ENCODE data around the gene KLHL29. TPM values are rescaled to one million over a fixed set of nuclear protein-coding genes. Genes with fewer than 3 reads are reported as not detected.

KLHL29 gene
- total RNA-seq, 1 experiment from 2014 or later, result 7.7 TPM

- ChIA-PET POLR2A (no interaction called here), CTCF (no interaction called here)
- H3K27me3 ChIP-seq (ENCODE audit: control insufficient read depth, insufficient read depth, low read length), result no peaks in the 10 kb centered on the region
- H3K4me3 ChIP-seq (ENCODE audit: low read depth in 2 of 2, low read length in 2 of 2), result peak overlapping the region; percentile 11 to 40
- peaks cover 9% of the 10 kb centered on the region for H3K4me1 ChIP-seq (ENCODE audit: control insufficient read depth, insufficient read depth, low read length)
- TF ChIP-seq REST (IDR thresholded peaks at IDR 0.05; ENCODE audit: insufficient read depth in 1 of 2, low read depth in 2 of 2, low read length in 1 of 2) (no peak), TCF7L2 (IDR thresholded peaks at IDR 0.05; ENCODE audit: low read depth, low read length) (0 out of 2 replicates have a peak, but pooled peaks have one; percentile 20), POLR2AphosphoS5 (IDR thresholded peaks at IDR 0.05; ENCODE audit: low read depth, low read length) (no peak), CTCF (IDR thresholded peaks at IDR 0.05) (no peak), SIN3A (IDR thresholded peaks at IDR 0.05; ENCODE audit: borderline replicate concordance, insufficient read depth, low read depth, low read length) (no peak)
- H3K27ac ChIP-seq (ENCODE audit: low read length), result peak overlapping the region; percentile 63
- in situ Hi-C loops (cut with HindIII; ENCODE audit: low pct_unique_long_range_greater_than_20kb, low sequenced_read_pairs), result no loop called here
- H3K9me3 ChIP-seq (ENCODE audit: control insufficient read depth, insufficient read depth, low read depth, low read length), result no peaks in the 10 kb centered on the region
- no TSS peak for BruUV-seq (replicated peaks)
- ATAC-seq, result peak; percentile 30; the same call in 1 of the 2 replicates
- intact Hi-C loops (cut with micrococcal nuclease; ENCODE audit: unreplicated experiment), result no loop called here
- no peaks in the 10 kb centered on the region; the same call in 1 of the 2 replicates for H3K36me3 ChIP-seq (ENCODE audit: control insufficient read depth, insufficient read depth, low read length)
- DNase-seq (ENCODE audit: low read depth, low spot score), result peak; percentile 97
Measured at GRCh38 chr2:23381084-23381483, 3.9 kb upstream of the KLHL29 start.

GRCh38 chr2:23381485-23381884, 3.5 kb upstream of the KLHL29 start:
- ChIA-PET CTCF (no interaction called here), POLR2A (no interaction called here)
- in situ Hi-C loops (cut with HindIII; ENCODE audit: low pct_unique_long_range_greater_than_20kb, low sequenced_read_pairs) (no loop called here), intact Hi-C loops (cut with micrococcal nuclease; ENCODE audit: unreplicated experiment) (no loop called here)
- peak overlapping the region; percentile 12; the same call in 1 of the 2 replicates for H3K27ac ChIP-seq (ENCODE audit: low read length)
- H3K36me3 ChIP-seq (ENCODE audit: control insufficient read depth, insufficient read depth, low read length), result no peaks in the 10 kb centered on the region; the same call in 1 of the 2 replicates
- no peak overlapping the region for H3K4me3 ChIP-seq (ENCODE audit: low read depth in 2 of 2, low read length in 2 of 2)
- H3K27me3 ChIP-seq (ENCODE audit: control insufficient read depth, insufficient read depth, low read length), result no peaks in the 10 kb centered on the region
- DNase-seq (ENCODE audit: low read depth, low spot score) (no peak), ATAC-seq (no peak)
- peaks cover 9% of the 10 kb centered on the region for H3K4me1 ChIP-seq (ENCODE audit: control insufficient read depth, insufficient read depth, low read length)
- TF ChIP-seq POLR2AphosphoS5 (IDR thresholded peaks at IDR 0.05; ENCODE audit: low read depth, low read length) (no peak), CTCF (IDR thresholded peaks at IDR 0.05) (no peak), REST (IDR thresholded peaks at IDR 0.05; ENCODE audit: insufficient read depth in 1 of 2, low read depth in 2 of 2, low read length in 1 of 2) (no peak), SIN3A (IDR thresholded peaks at IDR 0.05; ENCODE audit: borderline replicate concordance, insufficient read depth, low read depth, low read length) (no peak), TCF7L2 (IDR thresholded peaks at IDR 0.05; ENCODE audit: low read depth, low read length) (no peak)
- no TSS peak for BruUV-seq (replicated peaks)
- no peaks in the 10 kb centered on the region for H3K9me3 ChIP-seq (ENCODE audit: control insufficient read depth, insufficient read depth, low read depth, low read length)

Measured in Panc1 (cell line).